Motor neuron (in vitro differentiated cells): ENCODE results near the gene N4BP2L1. TPM values are rescaled to one million over a fixed set of nuclear protein-coding genes. Genes with fewer than 3 reads are reported as not detected.

Experiments
- ATAC-seq, 8 experiments: fragments of 200-7000 bp; cut with Tn5 transposase; replicated peaks in 6 of 8; 2 replicates each; pipeline ENCODE4 v1.8.0; 2021; ENCODE audit warnings: mild to moderate bottlenecking in 8 of 8, moderate library complexity in 8 of 8
- H3K27ac ChIP-seq, 2 donors: fragments of 250-450 bp; sonication (Bioruptor Pico); 2 replicates each; pipeline ENCODE4 v1.9.0; 2021; ENCODE audit warnings: antibody characterized with exemption in 2 of 2, mild to moderate bottlenecking in 2 of 2, moderate library complexity in 1 of 2
- H3K4me1 ChIP-seq, 2 donors: fragments of 250-450 bp; sonication (Bioruptor Pico); replicated peaks in 1 of 2; 2 replicates each; pipeline ENCODE4 v1.6.1; 2021; ENCODE audit warnings: antibody characterized with exemption in 2 of 2, mild to moderate bottlenecking in 2 of 2, moderate library complexity in 1 of 2
- H3K4me3 ChIP-seq, 5 donors: fragments of 250-450 bp; sonication (Bioruptor Pico); 2 replicates each; pipeline ENCODE4 v1.9.0; 2021; ENCODE audit warnings: antibody characterized with exemption in 5 of 5, mild to moderate bottlenecking in 5 of 5, moderate library complexity in 4 of 5
- WGBS, 10 experiments: fragments of 450-650 bp; shearing (Covaris generic); methylation state at CpG; one replicate each; pipeline ENCODE4 v1.0.0; 2022; 5-methylcytosine and 5-hydroxymethylcytosine counted together
- in situ Hi-C, 9 experiments: fragments of 400-800 bp; cut with MboI; loops; one replicate each; pipeline ENCODE4 v1.15.0; 2021; ENCODE audit warnings: low sequenced_read_pairs in 9 of 9, low pct_unique_long_range_greater_than_20kb in 2 of 9; ENCODE audit not compliant: unreplicated experiment in 9 of 9
- total RNA-seq, 8 experiments: library from RNA; unstranded; fragments of 300-600 nt; gene quantifications; 2 replicates each; pipeline versions ENCODE4 v1.2.3 to v1.2.4, GENCODE V29; 2022

The N4BP2L1 gene
- total RNA-seq, 8 experiments from 2014 or later, result 2.0 to 6.1 (median 4.2) TPM

DNA sequence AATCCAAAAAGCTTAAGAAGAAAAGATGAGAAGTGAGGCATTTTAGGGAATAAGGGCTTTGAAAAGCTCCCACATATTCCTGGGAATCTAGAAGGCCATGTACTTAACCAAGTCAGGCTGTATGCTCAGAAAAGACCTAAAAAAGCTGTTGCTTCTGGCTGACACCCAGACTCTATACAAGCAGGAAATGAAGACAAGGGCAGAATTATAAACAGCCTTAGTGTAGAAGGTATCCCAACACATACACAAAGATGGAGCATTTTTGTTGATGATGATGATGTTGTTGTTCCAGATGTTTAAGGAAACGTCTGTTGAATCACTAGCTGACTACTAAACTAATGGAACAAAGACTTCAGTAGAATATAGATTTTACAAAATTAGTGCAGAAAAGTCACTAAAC lies 26.1 kb upstream of the N4BP2L1 start:
- 14 to 100% (median 67%) methylated on average over 1 of the region's 1 CpG; no CpG with 5 or more reads in 3 of the 10 experiments for WGBS, 10 experiments
- no peak overlapping the region for H3K27ac ChIP-seq
- no peak for ATAC-seq
- in situ Hi-C loops, result no loop called here
- H3K4me1 ChIP-seq, result no peaks in the 10 kb centered on the region
- no peak overlapping the region for H3K4me3 ChIP-seq

- WGBS, 10 experiments, result 29 to 100% (median 95%) methylated on average over 1 of the region's 1 CpG; no CpG with 5 or more reads in 4 of the 10 experiments
- Histone ChIP-seq H3K4me1 (no peaks in the 10 kb centered on the region), H3K4me3 (no peak overlapping the region), H3K27ac (no peak overlapping the region)
- ATAC-seq, result peak in 5 of 8 experiments; percentile 22 to 73 (median 55)
- in situ Hi-C loops, result no loop called here
Observed at GRCh38 chr13:32448972-32449371, 21.0 kb upstream of the N4BP2L1 start.

- Histone ChIP-seq H3K4me1 (no peaks in the 10 kb centered on the region), H3K27ac (no peak overlapping the region), H3K4me3 (no peak overlapping the region)
- in situ Hi-C loops, result no loop called here
- ATAC-seq, result no peak
Observed at GRCh38 chr13:32447894-32448623, 20.1 kb upstream of the N4BP2L1 start.

DNA sequence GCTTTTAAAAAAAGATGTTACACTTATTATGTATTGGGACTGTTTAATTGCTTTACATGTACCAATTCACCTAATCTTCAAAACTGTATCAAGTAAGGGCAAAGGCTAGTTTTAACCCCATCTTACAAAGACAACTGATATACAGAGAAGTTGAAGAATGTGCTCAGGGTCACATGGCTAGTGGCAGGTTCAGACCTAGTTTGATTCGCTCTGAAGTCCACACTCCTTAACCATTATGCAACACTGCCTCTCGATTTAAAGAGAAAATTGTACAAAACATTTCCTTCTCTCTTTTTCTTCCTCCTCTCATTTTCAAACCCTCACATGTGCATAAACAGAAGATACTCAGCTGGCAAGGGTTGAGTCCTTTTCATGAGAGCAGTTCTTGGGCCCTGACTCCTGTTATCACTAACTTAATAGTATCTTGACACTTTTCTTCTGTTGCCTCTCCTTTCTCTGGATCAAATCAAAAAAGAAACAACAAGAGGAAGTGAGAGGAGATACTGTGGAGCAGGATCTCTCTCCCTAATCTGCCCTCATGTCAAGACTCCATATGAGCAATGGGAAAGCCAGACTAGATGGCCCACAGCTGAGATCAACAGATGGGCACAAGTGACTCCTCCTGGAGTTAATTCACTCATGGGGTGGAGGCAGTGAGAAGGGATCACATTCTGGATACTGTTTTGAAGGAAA lies 19.0 kb upstream of the N4BP2L1 start:
- Histone ChIP-seq H3K4me3 (no peak overlapping the region), H3K27ac (no peak overlapping the region), H3K4me1 (no peaks in the 10 kb centered on the region)
- in situ Hi-C loops, result no loop called here
- WGBS, 10 experiments, result 60 to 94% (median 80%) methylated on average over 1 to 2 of the region's 2 CpGs; no CpG with 5 or more reads in 3 of the 10 experiments
- ATAC-seq, result no peak

- Histone ChIP-seq H3K27ac (no peak overlapping the region), H3K4me1 (no peaks in the 10 kb centered on the region), H3K4me3 (no peak overlapping the region)
- 92 to 100% (median 100%) methylated on average over 2 to 3 of the region's 3 CpGs; no CpG with 5 or more reads in 1 of the 10 experiments for WGBS, 10 experiments
- in situ Hi-C loops, result no loop called here
- no peak for ATAC-seq
Observed at GRCh38 chr13:32446220-32446619, 18.3 kb upstream of the N4BP2L1 start.

DNA sequence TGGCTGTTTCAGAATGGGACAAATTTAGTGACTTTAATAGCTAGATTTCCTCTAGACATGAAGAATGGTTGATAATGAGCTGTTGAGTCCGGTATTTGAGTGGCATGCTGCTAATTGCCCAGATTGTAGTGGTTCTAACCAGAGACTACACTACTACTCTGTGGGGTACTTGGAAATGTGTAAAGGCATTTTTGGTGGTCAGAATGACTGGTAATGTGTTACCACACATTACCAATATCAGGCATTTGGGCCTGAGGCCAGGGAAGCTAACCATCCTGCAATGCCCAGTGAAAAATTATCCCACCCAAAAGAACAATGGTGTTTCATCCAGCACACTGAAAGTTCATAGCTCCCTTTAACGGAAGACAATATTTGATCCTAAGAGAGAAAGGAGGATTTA lies 17.5 kb upstream of the N4BP2L1 start:
- in situ Hi-C loops, result no loop called here
- H3K27ac ChIP-seq, result no peak overlapping the region
- H3K4me3 ChIP-seq, result no peak overlapping the region
- no peaks in the 10 kb centered on the region for H3K4me1 ChIP-seq
- ATAC-seq, result no peak
- WGBS, 10 experiments, result 86 to 100% (median 100%) methylated on average over 1 to 2 of the region's 2 CpGs

GRCh38 chr13:32443111-32443510 lies 15.2 kb upstream of the N4BP2L1 start:
- in situ Hi-C loops, result no loop called here
- Histone ChIP-seq H3K4me3 (no peak overlapping the region), H3K27ac (no peak overlapping the region), H3K4me1 (no peaks in the 10 kb centered on the region)
- 33 to 100% (median 78%) methylated on average over 1 to 2 of the region's 2 CpGs for whole genome bisulfite sequencing, 10 experiments
- peak in 1 of 8 experiments; percentile 30 for ATAC-seq

DNA sequence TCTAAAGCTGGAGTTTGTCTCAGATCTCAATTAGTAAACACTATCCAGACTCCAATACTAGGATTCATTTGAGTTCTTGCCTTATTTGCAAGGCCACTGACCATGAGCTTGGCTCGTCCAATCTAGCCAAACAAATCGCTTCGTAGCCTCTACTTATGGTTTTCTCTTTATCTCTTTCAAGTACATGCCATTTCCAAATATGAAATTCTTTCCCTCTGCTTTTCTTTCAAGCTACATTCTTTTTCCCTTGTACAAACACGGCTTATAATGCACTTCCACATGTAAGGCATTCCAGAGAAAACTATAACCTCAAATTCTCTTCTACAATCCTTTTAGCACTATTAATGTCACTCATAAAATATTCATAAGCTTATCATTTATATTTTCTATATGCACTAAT lies 10.9 kb upstream of the N4BP2L1 start:
- no peak for ATAC-seq
- WGBS, 10 experiments, result 64 to 100% (median 86%) methylated on average over 2 to 4 of the region's 4 CpGs; no CpG with 5 or more reads in 1 of the 10 experiments
- Histone ChIP-seq H3K27ac (no peak overlapping the region), H3K4me1 (no peaks in the 10 kb centered on the region), H3K4me3 (no peak overlapping the region)
- in situ Hi-C loops, result no loop called here

- in situ Hi-C loops, result no loop called here
- Histone ChIP-seq H3K4me3 (no peak overlapping the region), H3K4me1 (peaks cover 0 to 5% of the 10 kb centered on the region in 2 donors), H3K27ac (no peak overlapping the region)
- ATAC-seq, result no peak
- WGBS, 10 experiments, result 93 to 100% (median 100%) methylated on average over 1 to 3 of the region's 3 CpGs; no CpG with 5 or more reads in 3 of the 10 experiments
Observed at GRCh38 chr13:32432856-32433255, 4.9 kb upstream of the N4BP2L1 start.

- Histone ChIP-seq H3K4me1 (peaks cover 0 to 5% of the 10 kb centered on the region in 2 donors), H3K4me3 (no peak overlapping the region), H3K27ac (no peak overlapping the region)
- in situ Hi-C loops, result no loop called here
- 80 to 100% (median 96%) methylated on average over 1 to 5 of the region's 5 CpGs for WGBS, 10 experiments
- ATAC-seq, result no peak
Observed at GRCh38 chr13:32431361-32431760, 3.4 kb upstream of the N4BP2L1 start.

GRCh38 chr13:32430018-32430747 lies 2.3 kb upstream of the N4BP2L1 start:
- H3K4me1 ChIP-seq, result peaks cover 0 to 5% of the 10 kb centered on the region in 2 donors
- no peak for ATAC-seq
- no peak overlapping the region for H3K27ac ChIP-seq
- in situ Hi-C loops, result no loop called here
- WGBS, 10 experiments, result 71 to 95% (median 87%) methylated on average over 2 to 5 of the region's 6 CpGs
- no peak overlapping the region for H3K4me3 ChIP-seq

DNA sequence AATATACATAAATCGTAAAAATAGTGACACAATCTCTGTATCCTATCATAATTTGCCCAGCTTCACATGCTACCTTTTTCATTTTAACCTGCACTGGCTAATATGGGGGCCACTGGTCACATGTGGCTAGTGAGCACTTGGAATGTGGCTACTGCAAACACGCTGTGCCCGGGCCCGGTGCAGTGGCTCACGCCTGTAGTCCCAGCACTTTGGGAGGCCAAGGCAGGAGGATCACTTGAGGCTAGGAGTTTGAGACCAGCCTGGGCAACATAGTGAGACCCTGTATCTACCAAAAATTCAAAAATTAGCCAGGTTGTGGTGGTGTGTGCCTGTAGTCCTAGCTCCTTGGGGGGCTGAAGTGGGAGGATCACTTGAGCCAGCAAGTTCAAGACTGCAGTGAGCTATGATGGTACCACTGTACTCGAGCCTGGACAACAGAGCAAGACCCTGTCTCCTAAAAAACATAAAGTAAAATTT lies 1.5 kb upstream of the N4BP2L1 start:
- ATAC-seq, result no peak
- Histone ChIP-seq H3K27ac (no peak overlapping the region), H3K4me1 (peaks cover 0 to 5% of the 10 kb centered on the region in 2 donors), H3K4me3 (no peak overlapping the region)
- 77 to 100% (median 93%) methylated on average over 2 to 6 of the region's 6 CpGs; no CpG with 5 or more reads in 4 of the 10 experiments for WGBS, 10 experiments
- in situ Hi-C loops, result no loop called here
